T follicular helper cell (primary cell): ENCODE data around the gene RPS19BP1.
"Not testable (repeated sequence)": the region's sequence is repeated elsewhere in the genome, so short reads cannot be mapped to it uniquely, and the experiment has no call there.

Source experiments
- DNase-seq: peaks from one replicate; pipeline ENCODE4 v3.0.0-alpha.2; 2020; ENCODE audit warnings: low read depth

RPS19BP1 gene

GRCh38 chr22:39513791-39514190, 18.8 kb downstream of the RPS19BP1 start:
- no peak for DNase-seq

- DNase-seq: no peak
Measured at GRCh38 chr22:39512026-39512425, 20.5 kb downstream of the RPS19BP1 start.

GRCh38 chr22:39511226-39511625, 21.3 kb downstream of the RPS19BP1 start:
- DNase-seq: no peak

- no peak for DNase-seq
Measured at GRCh38 chr22:39510529-39511149, 21.9 kb downstream of the RPS19BP1 start.

- no peak for DNase-seq
Measured at GRCh38 chr22:39508393-39508792, 24.2 kb downstream of the RPS19BP1 start.

GRCh38 chr22:39507021-39507420, 25.5 kb downstream of the RPS19BP1 start:
- not testable (repeated sequence) for DNase-seq

- no peak for DNase-seq
Measured at GRCh38 chr22:39504071-39504470, 28.5 kb downstream of the RPS19BP1 start.

GRCh38 chr22:39503630-39504029, 28.9 kb downstream of the RPS19BP1 start:
- DNase-seq: no peak

- no peak for DNase-seq
Measured at GRCh38 chr22:39502789-39503409, 29.6 kb downstream of the RPS19BP1 start.

- peak; percentile 76 for DNase-seq
Measured at GRCh38 chr22:39502109-39502788, 30.3 kb downstream of the RPS19BP1 start, which contains the start of gene MIEF1. MIEF1 (plus strand) TSS chr22:39502290; CDS start chr22:39511295, 9,005 bp downstream.

- no peak for DNase-seq
Measured at GRCh38 chr22:39501644-39502108, 30.9 kb downstream of the RPS19BP1 start.

GRCh38 chr22:39500101-39500500, 32.4 kb downstream of the RPS19BP1 start:
- no peak for DNase-seq

GRCh38 chr22:39498802-39499201, 33.7 kb downstream of the RPS19BP1 start:
- no peak for DNase-seq

GRCh38 chr22:39498368-39498767, 34.2 kb downstream of the RPS19BP1 start:
- DNase-seq: no peak

GRCh38 chr22:39497429-39497828, 35.1 kb downstream of the RPS19BP1 start:
- no peak for DNase-seq

- peak; percentile 32 for DNase-seq
Measured at GRCh38 chr22:39496131-39496838, 36.3 kb downstream of the RPS19BP1 start.

- no peak for DNase-seq
Measured at GRCh38 chr22:39494471-39495120, 38.0 kb downstream of the RPS19BP1 start.

- DNase-seq: no peak
Measured at GRCh38 chr22:39493759-39494158, 38.8 kb downstream of the RPS19BP1 start.

- DNase-seq: no peak
Measured at GRCh38 chr22:39492186-39492585, 40.4 kb downstream of the RPS19BP1 start.

- DNase-seq: no peak
Measured at GRCh38 chr22:39491696-39492095, 40.9 kb downstream of the RPS19BP1 start.

GRCh38 chr22:39490966-39491680, 41.4 kb downstream of the RPS19BP1 start:
- no peak for DNase-seq
